Effector memory CD8-positive, alpha-beta T cell (primary cell): Measurements from ENCODE around the gene SUGCT.

Source experiments
- ATAC-seq: fragments of 150-1000 bp; cut with Tn5 transposase; replicated peaks from 2 replicates; pipeline ENCODE4 v1.10.0; 2021; ENCODE audit warnings: mild to moderate bottlenecking, moderate library complexity
- DNase-seq, 3 experiments: peaks; one replicate each; pipeline ENCODE4 v3.0.0; 2021
- H3K27ac Mint-ChIP-seq, 2 donors: one replicate each; pipeline ENCODE4 v1.8.0; 2022; ENCODE audit warnings: mild to moderate bottlenecking in 2 of 2, mixed read lengths in 2 of 2, moderate library complexity in 2 of 2
- H3K27me3 Mint-ChIP-seq, 2 donors: one replicate each; pipeline ENCODE4 v1.8.0; 2022; ENCODE audit warnings: mixed read lengths in 2 of 2
- H3K36me3 Mint-ChIP-seq: one replicate; pipeline ENCODE4 v1.8.0; 2022; ENCODE audit warnings: mild to moderate bottlenecking, moderate library complexity, mixed read lengths; ENCODE audit not compliant: insufficient read depth
- H3K4me1 Mint-ChIP-seq, 2 donors: one replicate each; pipeline ENCODE4 v1.8.0; 2022; ENCODE audit warnings: low read depth in 2 of 2, mixed read lengths in 2 of 2
- H3K4me3 Mint-ChIP-seq, 2 donors: one replicate each; pipeline ENCODE4 v1.8.0; 2022; ENCODE audit warnings: mild to moderate bottlenecking in 2 of 2, mixed read lengths in 2 of 2, moderate library complexity in 2 of 2
- H3K9me3 Mint-ChIP-seq, 2 donors: one replicate each; pipeline ENCODE4 v1.8.0; 2022; ENCODE audit warnings: mixed read lengths in 2 of 2

The SUGCT gene

GRCh38 chr7:40474790-40475680, 340.2 kb downstream of the SUGCT start:
- no peak overlapping the region for H3K27ac Mint-ChIP-seq
- H3K36me3 Mint-ChIP-seq: no peaks in the 10 kb centered on the region
- no peak overlapping the region for H3K4me3 Mint-ChIP-seq
- no peaks in the 10 kb centered on the region for H3K4me1 Mint-ChIP-seq
- peaks cover 6 to 7% of the 10 kb centered on the region in 2 donors for H3K9me3 Mint-ChIP-seq
- no peaks in the 10 kb centered on the region for H3K27me3 Mint-ChIP-seq
- no peak for ATAC-seq
- no peak for DNase-seq

- Mint-ChIP-seq H3K36me3 (no peaks in the 10 kb centered on the region), H3K27me3 (no peaks in the 10 kb centered on the region), H3K9me3 (peaks cover 0 to 2% of the 10 kb centered on the region in 2 donors), H3K4me1 (no peaks in the 10 kb centered on the region), H3K4me3 (no peak overlapping the region), H3K27ac (no peak overlapping the region)
- DNase-seq: no peak
- no peak for ATAC-seq
These were observed 340.8 kb downstream of the SUGCT start for GRCh38 chr7:40475681-40475982.

GRCh38 chr7:40477094-40477493, 342.3 kb downstream of the SUGCT start:
- Mint-ChIP-seq H3K4me3 (no peak overlapping the region), H3K27me3 (no peaks in the 10 kb centered on the region), H3K27ac (no peak overlapping the region), H3K9me3 (peaks cover 0 to 2% of the 10 kb centered on the region in 2 donors), H3K36me3 (peaks cover 3% of the 10 kb centered on the region), H3K4me1 (no peaks in the 10 kb centered on the region)
- ATAC-seq: no peak
- DNase-seq: no peak

GRCh38 chr7:40482845-40483244, 348.0 kb downstream of the SUGCT start:
- H3K9me3 Mint-ChIP-seq: peaks cover 0 to 2% of the 10 kb centered on the region in 2 donors
- ATAC-seq: no peak
- H3K36me3 Mint-ChIP-seq: peaks cover 3% of the 10 kb centered on the region
- H3K4me1 Mint-ChIP-seq: no peaks in the 10 kb centered on the region
- H3K27me3 Mint-ChIP-seq: no peaks in the 10 kb centered on the region
- no peak for DNase-seq
- no peak overlapping the region for H3K27ac Mint-ChIP-seq
- no peak overlapping the region for H3K4me3 Mint-ChIP-seq

GRCh38 chr7:40483630-40484029, 348.8 kb downstream of the SUGCT start:
- no peak overlapping the region for H3K27ac Mint-ChIP-seq
- no peaks in the 10 kb centered on the region for H3K4me1 Mint-ChIP-seq
- peaks cover 3% of the 10 kb centered on the region for H3K36me3 Mint-ChIP-seq
- H3K9me3 Mint-ChIP-seq: peaks cover 0 to 2% of the 10 kb centered on the region in 2 donors
- no peak for DNase-seq
- no peaks in the 10 kb centered on the region for H3K27me3 Mint-ChIP-seq
- no peak for ATAC-seq
- H3K4me3 Mint-ChIP-seq: no peak overlapping the region

- Mint-ChIP-seq H3K4me3 (no peak overlapping the region), H3K27me3 (no peaks in the 10 kb centered on the region), H3K27ac (no peak overlapping the region), H3K36me3 (no peaks in the 10 kb centered on the region), H3K4me1 (no peaks in the 10 kb centered on the region), H3K9me3 (peaks cover 2 to 10% of the 10 kb centered on the region in 2 donors)
- DNase-seq (no peak), ATAC-seq (no peak)
These were observed 355.2 kb downstream of the SUGCT start for GRCh38 chr7:40489844-40490602.

GRCh38 chr7:40490603-40490924, 355.8 kb downstream of the SUGCT start:
- no peaks in the 10 kb centered on the region for H3K27me3 Mint-ChIP-seq

GRCh38 chr7:40492946-40493345, 358.1 kb downstream of the SUGCT start:
- no peak for DNase-seq
- no peak for ATAC-seq
- Mint-ChIP-seq H3K4me3 (no peak overlapping the region), H3K27ac (no peak overlapping the region), H3K9me3 (peaks cover 2 to 10% of the 10 kb centered on the region in 2 donors), H3K36me3 (no peaks in the 10 kb centered on the region), H3K4me1 (no peaks in the 10 kb centered on the region), H3K27me3 (no peaks in the 10 kb centered on the region)

More at GRCh38 chr7:40490603-40490924, 355.8 kb downstream of the SUGCT start:
- Mint-ChIP-seq H3K4me3 (no peak overlapping the region), H3K36me3 (no peaks in the 10 kb centered on the region), H3K9me3 (peaks cover 2 to 10% of the 10 kb centered on the region in 2 donors), H3K4me1 (no peaks in the 10 kb centered on the region), H3K27ac (no peak overlapping the region)
- no peak for DNase-seq
- ATAC-seq: no peak

- Mint-ChIP-seq H3K9me3 (peaks cover 2 to 10% of the 10 kb centered on the region in 2 donors), H3K27me3 (no peaks in the 10 kb centered on the region), H3K4me3 (no peak overlapping the region), H3K36me3 (no peaks in the 10 kb centered on the region), H3K4me1 (no peaks in the 10 kb centered on the region), H3K27ac (no peak overlapping the region)
- no peak for ATAC-seq
- no peak for DNase-seq
These were observed 358.8 kb downstream of the SUGCT start for GRCh38 chr7:40493609-40494051.

- Mint-ChIP-seq H3K4me3 (no peak overlapping the region), H3K27ac (no peak overlapping the region), H3K9me3 (peaks cover 0 to 3% of the 10 kb centered on the region in 2 donors), H3K4me1 (no peaks in the 10 kb centered on the region), H3K27me3 (no peaks in the 10 kb centered on the region), H3K36me3 (no peaks in the 10 kb centered on the region)
- DNase-seq (no peak), ATAC-seq (no peak)
These were observed 364.2 kb downstream of the SUGCT start for GRCh38 chr7:40498924-40499510.

GRCh38 chr7:40499718-40500117, 364.9 kb downstream of the SUGCT start:
- Mint-ChIP-seq H3K4me1 (no peaks in the 10 kb centered on the region), H3K36me3 (no peaks in the 10 kb centered on the region), H3K27ac (no peak overlapping the region), H3K9me3 (peaks cover 0 to 3% of the 10 kb centered on the region in 2 donors), H3K4me3 (no peak overlapping the region), H3K27me3 (no peaks in the 10 kb centered on the region)
- no peak for ATAC-seq
- DNase-seq: no peak

- Mint-ChIP-seq H3K4me3 (no peak overlapping the region), H3K27me3 (no peaks in the 10 kb centered on the region)
These were observed 365.4 kb downstream of the SUGCT start for GRCh38 chr7:40500219-40500618.

GRCh38 chr7:40502359-40502758, 367.6 kb downstream of the SUGCT start:
- H3K9me3 Mint-ChIP-seq: peaks cover 0 to 5% of the 10 kb centered on the region in 2 donors
- DNase-seq: no peak
- no peak overlapping the region for H3K4me3 Mint-ChIP-seq
- H3K27me3 Mint-ChIP-seq: no peaks in the 10 kb centered on the region
- no peaks in the 10 kb centered on the region for H3K36me3 Mint-ChIP-seq
- ATAC-seq: no peak
- H3K4me1 Mint-ChIP-seq: no peaks in the 10 kb centered on the region
- H3K27ac Mint-ChIP-seq: no peak overlapping the region

More at GRCh38 chr7:40500219-40500618, 365.4 kb downstream of the SUGCT start:
- no peaks in the 10 kb centered on the region for H3K4me1 Mint-ChIP-seq
- no peaks in the 10 kb centered on the region for H3K36me3 Mint-ChIP-seq
- peaks cover 0 to 3% of the 10 kb centered on the region in 2 donors for H3K9me3 Mint-ChIP-seq
- ATAC-seq (no peak), DNase-seq (no peak)
- no peak overlapping the region for H3K27ac Mint-ChIP-seq
